A673 (cell line): ENCODE data around the gene INPP5A.

Experiments used
- CTCF ChIP-seq: fragments of 300-800, 200-600 bp; sonication (generic); conservative IDR thresholded peaks from 2 replicates; pipeline ENCODE4 v1.5.1; 2017; ENCODE audit warnings: low read depth, mild to moderate bottlenecking, antibody characterized with exemption, low read length, moderate library complexity, mixed read lengths
- EZH2 ChIP-seq: fragments of 200-600 bp; sonication (generic); IDR thresholded peaks from 2 replicates; pipeline ENCODE4 v1.6.1; 2017; ENCODE audit warnings: borderline replicate concordance, low read depth, mild to moderate bottlenecking, mixed read lengths, antibody characterized with exemption, low read length; ENCODE audit not compliant: poor library complexity, severe bottlenecking

GRCh38 chr10:132570265-132570664, 32.7 kb downstream of the INPP5A start:
- no peak for TF ChIP-seq EZH2
- no peak for TF ChIP-seq CTCF
